Measurements from ENCODE around the gene DCUN1D3. TPM values are rescaled to one million over a fixed set of nuclear protein-coding genes. Genes with fewer than 3 reads are reported as not detected.
A peak's percentile ranks its signal among the peaks of the same experiment; 100 is the strongest.
"Not testable (repeated sequence)": the region's sequence is repeated elsewhere in the genome, so short reads cannot be mapped to it uniquely, and the experiment has no call there.

DCUN1D3 gene
- total RNA-seq, 1 donor from 2014 or later = 10.3 TPM

GRCh38 chr16:20887207-20887606 is 13.0 kb downstream of the DCUN1D3 start:
- DNase-seq = no peak

- no peak for DNase-seq
Observed at GRCh38 chr16:20886320-20886719, 13.8 kb downstream of the DCUN1D3 start.

- no peak for DNase-seq
Observed at GRCh38 chr16:20884240-20884556, 16.0 kb downstream of the DCUN1D3 start.

- DNase-seq = no peak
Observed at GRCh38 chr16:20883554-20884239, 16.5 kb downstream of the DCUN1D3 start.

- no peak for DNase-seq
Observed at GRCh38 chr16:20881503-20881878, 18.7 kb downstream of the DCUN1D3 start.

- no peak for DNase-seq
Observed at GRCh38 chr16:20880867-20881502, 19.2 kb downstream of the DCUN1D3 start.

GRCh38 chr16:20879175-20880040 is 20.8 kb downstream of the DCUN1D3 start:
- no peak for DNase-seq

- DNase-seq = no peak
Observed at GRCh38 chr16:20878682-20879147, 21.4 kb downstream of the DCUN1D3 start.

GRCh38 chr16:20875355-20875650 is 24.9 kb downstream of the DCUN1D3 start:
- DNase-seq = no peak

- no peak for DNase-seq
Observed at GRCh38 chr16:20874088-20874581, 26.0 kb downstream of the DCUN1D3 start.

GRCh38 chr16:20873331-20873730 is 26.8 kb downstream of the DCUN1D3 start:
- no peak for DNase-seq

GRCh38 chr16:20871941-20872815 is 28.0 kb downstream of the DCUN1D3 start:
- no peak for DNase-seq

- no peak for DNase-seq
Observed at GRCh38 chr16:20871258-20871657, 28.9 kb downstream of the DCUN1D3 start.

GRCh38 chr16:20870122-20870820 is 29.9 kb downstream of the DCUN1D3 start:
- no peak for DNase-seq

- DNase-seq = peak; percentile 66
Observed at GRCh38 chr16:20868890-20869289, 31.3 kb downstream of the DCUN1D3 start.

GRCh38 chr16:20867585-20867984 is 32.6 kb downstream of the DCUN1D3 start:
- no peak for DNase-seq

- no peak for DNase-seq
Observed at GRCh38 chr16:20866801-20867200, 33.4 kb downstream of the DCUN1D3 start.

GRCh38 chr16:20866145-20866772 is 33.9 kb downstream of the DCUN1D3 start:
- DNase-seq = no peak

- DNase-seq = peak; percentile 26
Observed at GRCh38 chr16:20865420-20866131, 34.6 kb downstream of the DCUN1D3 start.

- not testable (repeated sequence) for DNase-seq
Observed at GRCh38 chr16:20864376-20864775, 35.8 kb downstream of the DCUN1D3 start.

Data from tongue (tissue), 2 donors.